HepG2 (cell line): ENCODE data around the gene COPS9. TPM values are rescaled to one million over a fixed set of nuclear protein-coding genes. Genes with fewer than 3 reads are reported as not detected.

ENCODE experiments used
- ATAC-seq: fragments of 200-7000 bp; cut with Tn5 transposase; 3 replicates; pipeline ENCODE4 v1.9.1; 2020; ENCODE audit warnings: mild to moderate bottlenecking, moderate library complexity
- BruUV-seq: library from RNA; stranded (reverse); fragments of 400-500 nt; replicated peaks from 2 replicates; lab custom pipeline; 2021; lab: Mats Ljungman, UMichigan
- CTCF ChIA-PET: fragments of 300-600 bp; formaldehyde crosslinking; extraction: SDS; loops from one replicate; lab custom pipeline; 2021; ENCODE audit warnings: low total read pairs, inconsistent platforms, low intra/inter-chr PET ratio; lab: Yijun Ruan, JAX
- POLR2A ChIA-PET: fragments of 350-600 bp; sonication (Branson Sonifier 250); formaldehyde crosslinking; loops from one replicate; lab custom pipeline; 2020; ENCODE audit warnings: antibody characterized with exemption, inconsistent platforms; lab: Yijun Ruan, JAX
- DNase-seq: peaks from one replicate; pipeline ENCODE4 v3.0.0-alpha.2; 2015; ENCODE audit warnings: low spot score
- FAIRE-seq: peaks from 3 replicates; lab custom pipeline; 2011; peaks lifted over from hg19 to GRCh38; lab: Jason Lieb, UNC
- H2AFZ ChIP-seq: one replicate; pipeline ENCODE4 v1.6.1; 2011; ENCODE audit warnings: low read length, inconsistent platforms
- H3K27ac ChIP-seq: fragments of 300-600 bp; 3 replicates; pipeline ENCODE4 v1.8.0; 2011; ENCODE audit warnings: mixed run types, mild to moderate bottlenecking, mixed read lengths, low read length, inconsistent platforms; ENCODE audit not compliant: insufficient read depth; ENCODE audit errors: extremely low read length
- H3K27me3 ChIP-seq, 2 experiments: fragments of 200-600 bp in 1 of 2; 2 replicates in 1 of 2; 3 replicates in 1 of 2; pipeline versions ENCODE4 v1.6.0 to v1.8.0; 2011; ENCODE audit warnings: low read length in 2 of 2, mild to moderate bottlenecking in 2 of 2, moderate library complexity in 2 of 2, inconsistent platforms in 1 of 2; ENCODE audit not compliant: insufficient read depth in 2 of 2, control insufficient read depth in 1 of 2
- H3K36me3 ChIP-seq, 2 experiments: fragments of 200-600 bp in 1 of 2; replicated peaks in 1 of 2; 2 replicates in 1 of 2; 3 replicates in 1 of 2; pipeline versions ENCODE4 v1.5.1 to v1.8.0; 2011; ENCODE audit warnings: low read length in 2 of 2, inconsistent platforms in 1 of 2; ENCODE audit not compliant: insufficient read depth in 2 of 2, control insufficient read depth in 1 of 2
- H3K4me1 ChIP-seq: 2 replicates; pipeline ENCODE4 v1.5.1; 2012; ENCODE audit warnings: low read length, inconsistent platforms; ENCODE audit not compliant: insufficient read depth
- H3K4me2 ChIP-seq: 2 replicates; pipeline ENCODE4 v1.6.0; 2011; ENCODE audit warnings: low read depth, low read length, inconsistent platforms
- H3K4me3 ChIP-seq, 3 experiments: fragments of 200-600 bp in 1 of 3; sonication (generic), shearing (Covaris generic) in 1 of 3; replicated peaks in 1 of 3; 2 replicates each; pipeline ENCODE4 v1.5.1; 2011 to 2016; ENCODE audit warnings: low read length in 3 of 3, inconsistent platforms in 2 of 3, low read depth in 2 of 3, mild to moderate bottlenecking in 2 of 3, control low read depth in 1 of 3, mixed read lengths in 1 of 3; ENCODE audit not compliant: insufficient read depth in 1 of 3
- H3K79me2 ChIP-seq: one replicate; pipeline ENCODE4 v1.6.1; 2011; ENCODE audit warnings: low read length, inconsistent platforms; ENCODE audit not compliant: insufficient read depth
- H3K9ac ChIP-seq: 2 replicates; pipeline ENCODE4 v1.6.0; 2011; ENCODE audit warnings: mild to moderate bottlenecking, low read depth, low read length, inconsistent platforms; ENCODE audit not compliant: insufficient read depth
- H3K9me3 ChIP-seq: 2 replicates; pipeline ENCODE4 v1.5.1; 2012; ENCODE audit warnings: mild to moderate bottlenecking, low read length
- H4K20me1 ChIP-seq: 2 replicates; pipeline ENCODE4 v1.6.0; 2011; ENCODE audit warnings: inconsistent platforms, mild to moderate bottlenecking, low read length, moderate library complexity; ENCODE audit not compliant: insufficient read depth
- CENPX ChIP-seq: sonication (generic); formaldehyde crosslinking; IDR thresholded peaks from 2 replicates; pipeline ENCODE4 v1.9.0; 2021; ENCODE audit warnings: mild to moderate bottlenecking, missing genetic modification reagents, moderate library complexity
- HOXA5 ChIP-seq: sonication (generic); formaldehyde crosslinking; IDR thresholded peaks from 2 replicates; pipeline ENCODE4 v1.4.0; 2020; ENCODE audit warnings: missing genetic modification reagents
- NFKB2 ChIP-seq: sonication (generic); formaldehyde crosslinking; IDR thresholded peaks from 2 replicates; pipeline ENCODE4 v1.4.0; 2020; ENCODE audit warnings: missing genetic modification reagents, borderline replicate concordance
- WGBS: methylation state at CpG from one replicate; pipeline ENCODE4 v1.1.6; 2017; ENCODE audit warnings: low lambda C conversion rate; 5-methylcytosine and 5-hydroxymethylcytosine counted together
- in situ Hi-C: cut with HindIII; loops from 2 replicates; pipeline ENCODE4 v1.10.0; 2017; ENCODE audit warnings: low pct_unique_long_range_greater_than_20kb; ENCODE audit not compliant: extremely low pct_ligation_motif_present
- intact Hi-C: fragments of 100-400 bp; cut with micrococcal nuclease; formaldehyde crosslinking; loops from one replicate; pipeline ENCODE4 v1.10.0; 2022; ENCODE audit not compliant: unreplicated experiment
- polyA plus RNA-seq, 8 experiments: library from polyadenylated mRNA; depleted of rRNA in 3 of 8; stranded (reverse) in 7 of 8; unstranded in 1 of 8; fragments of >200 nt; fragmentation: Illumina TruSeq in 4 of 8; extraction: Trizol in 4 of 8; gene quantifications; 2 replicates each; pipeline versions ENCODE4 v1.2.1 to v1.2.3, GENCODE V29; 2011 to 2016; ENCODE audit warnings: low read depth in 4 of 8, missing spikeins in 1 of 8, mixed read lengths in 1 of 8; ENCODE audit not compliant: insufficient read depth in 1 of 8
- total RNA-seq, 5 experiments: library from RNA; depleted of rRNA; stranded (reverse); fragments of >200 nt; fragmentation: Illumina TruSeq; extraction: Trizol; gene quantifications; 2 replicates each; pipeline ENCODE4 v1.2.3, GENCODE V29; 2016; ENCODE audit warnings: low read depth in 1 of 5

Gene COPS9
- total and polyA plus RNA-seq, 2 of the 13 experiments (the other 11 are each of a cell fraction or from before 2014, with no cell fraction given): 180 to 247 TPM

- DNase-seq: no peak
- FAIRE-seq: no peak
- Histone ChIP-seq H3K36me3 (no peaks in the 10 kb centered on the region), H3K9me3 (no peaks in the 10 kb centered on the region)
- TF ChIP-seq HOXA5 (CRISPR knock-in tag) (no peak), CENPX (CRISPR knock-in tag) (no peak)
- TF ChIP-seq, all 625 proteins: peak for 0
- no peak for ATAC-seq
- Histone ChIP-seq H3K27ac (no peak overlapping the region), H3K4me3 (no peak overlapping the region), H2AFZ (no peak overlapping the region), H3K4me1 (peaks cover 32% of the 10 kb centered on the region), H3K4me2 (no peak overlapping the region), H3K79me2 (peaks cover 12% of the 10 kb centered on the region), H3K27me3 (peaks cover 11 to 77% of the 10 kb centered on the region in 2 experiments; a peak in 4 of 5 replicates), H3K9ac (no peak overlapping the region), H4K20me1 (no peaks in the 10 kb centered on the region)
- in situ Hi-C loops (loop anchor here (5.0 to 10.0 kb wide), 3 partner anchors 78 to 318 kb away; no protein-coding TSS in a partner anchor), intact Hi-C loops (loop anchor here (10.0 kb wide), 1 partner anchor 205 kb away; no protein-coding TSS in a partner anchor)
- WGBS: 23% methylated on average over 10 of the region's 14 CpGs
- POLR2A ChIA-PET: no interaction called here
- no TSS peak for BruUV-seq
- CTCF ChIA-PET: interaction anchor here (0.8 kb wide), 1 partner anchor 79 kb away, joined by 4 read pairs; no protein-coding TSS in a partner anchor
Measured at GRCh38 chr2:240139666-240140393, 3.7 kb upstream of the COPS9 start.

DNA sequence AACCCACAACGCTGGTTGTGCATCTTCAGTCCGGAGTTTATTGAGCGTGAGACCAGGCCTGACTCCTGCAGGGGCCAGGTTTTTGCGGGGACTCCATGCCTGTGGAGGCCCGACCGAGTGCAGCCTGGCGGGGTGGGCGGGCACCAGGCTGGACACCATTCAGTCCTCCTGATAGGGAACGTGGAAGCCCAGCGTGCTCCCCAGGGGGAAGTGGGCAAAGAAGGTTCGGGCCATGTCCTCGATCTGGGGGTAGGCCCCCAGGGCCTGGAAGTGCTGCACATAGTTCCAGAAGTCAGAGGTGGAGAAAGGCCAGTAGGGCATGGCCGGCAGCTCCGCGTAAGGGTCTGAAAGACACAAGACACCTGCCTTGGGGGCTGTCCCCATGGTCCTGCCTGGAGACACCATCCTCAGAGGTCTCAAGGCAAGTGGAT, 2.9 kb upstream of the COPS9 start:
- FAIRE-seq: no peak
- Histone ChIP-seq H3K9ac (no peak overlapping the region), H2AFZ (no peak overlapping the region), H3K4me1 (peaks cover 40% of the 10 kb centered on the region), H3K9me3 (no peaks in the 10 kb centered on the region), H3K79me2 (peaks cover 20% of the 10 kb centered on the region), H3K27ac (no peak overlapping the region), H4K20me1 (no peaks in the 10 kb centered on the region), H3K4me2 (no peak overlapping the region), H3K36me3 (no peaks in the 10 kb centered on the region), H3K27me3 (peaks cover 9 to 69% of the 10 kb centered on the region in 2 experiments; a peak in 4 of 5 replicates), H3K4me3 (no peak overlapping the region)
- no TSS peak for BruUV-seq
- 59% methylated on average over 15 of the region's 15 CpGs for WGBS
- ChIA-PET POLR2A (no interaction called here), CTCF (no interaction called here)
- intact Hi-C loops: no loop called here
- DNase-seq: no peak
- in situ Hi-C loops: loop anchor here (10.0 kb wide), 1 partner anchor 204 kb away; no protein-coding TSS in a partner anchor
- TF ChIP-seq CENPX (CRISPR knock-in tag) (no peak), NFKB2 (CRISPR knock-in tag) (no peak)
- no peak for ATAC-seq
